ENCODE data around the gene ZBTB7C. TPM values are rescaled to one million over a fixed set of nuclear protein-coding genes. Genes with fewer than 3 reads are reported as not detected.

ZBTB7C gene
- total RNA-seq, 1 donor from 2014 or later: 7.4 TPM

DNA sequence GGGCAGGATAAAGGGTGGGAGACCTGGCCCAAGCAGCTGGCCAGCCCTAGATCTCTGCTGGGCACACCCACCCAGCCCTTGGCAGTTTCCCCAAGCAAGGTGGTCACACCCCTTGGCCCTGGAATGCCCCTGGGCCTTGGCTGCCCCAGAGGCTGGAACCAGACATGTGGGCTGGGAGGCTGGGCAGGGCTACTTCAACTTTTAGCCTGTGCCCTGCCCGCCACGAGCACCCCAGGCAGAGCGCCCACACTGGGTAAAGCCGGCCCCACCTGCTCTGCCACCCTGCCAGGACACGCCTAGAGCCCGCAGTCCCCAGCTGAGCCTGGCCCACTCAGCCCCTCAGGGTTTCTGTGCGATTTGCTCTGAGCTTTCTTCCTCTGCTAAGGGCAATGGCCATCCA is 359.0 kb downstream of the ZBTB7C start:
- peaks cover 9% of the 10 kb centered on the region for H3K4me1 Mint-ChIP-seq

DNA sequence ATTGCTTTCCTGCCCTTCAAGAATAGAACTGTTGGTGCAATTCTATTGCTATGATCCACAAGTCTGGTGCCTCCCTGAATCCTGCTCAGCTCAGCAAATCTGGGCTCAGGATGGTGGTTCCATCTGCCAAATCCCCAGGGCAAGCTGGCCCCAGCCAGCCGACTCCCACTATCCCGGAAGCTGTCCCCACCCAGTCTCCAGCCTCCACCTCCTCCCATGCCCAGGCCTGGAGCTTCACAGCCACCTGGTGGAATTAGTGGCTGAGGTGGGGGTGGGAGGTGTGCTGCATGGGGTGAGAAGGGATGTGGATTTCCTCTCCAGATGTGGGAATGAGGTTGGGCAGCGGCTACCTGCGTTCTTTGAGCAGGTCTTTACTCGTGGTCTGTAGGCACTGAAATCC is 359.4 kb downstream of the ZBTB7C start:
- Mint-ChIP-seq H3K9me3 (peaks cover 5% of the 10 kb centered on the region), H3K4me1 (peaks cover 9% of the 10 kb centered on the region), H3K27me3 (ENCODE audit: low read depth) (peaks cover 42% of the 10 kb centered on the region), H3K4me3 (no peak overlapping the region), H3K36me3 (no peaks in the 10 kb centered on the region), H3K27ac (no peak overlapping the region)
- TF ChIP-seq, protein P1, sequence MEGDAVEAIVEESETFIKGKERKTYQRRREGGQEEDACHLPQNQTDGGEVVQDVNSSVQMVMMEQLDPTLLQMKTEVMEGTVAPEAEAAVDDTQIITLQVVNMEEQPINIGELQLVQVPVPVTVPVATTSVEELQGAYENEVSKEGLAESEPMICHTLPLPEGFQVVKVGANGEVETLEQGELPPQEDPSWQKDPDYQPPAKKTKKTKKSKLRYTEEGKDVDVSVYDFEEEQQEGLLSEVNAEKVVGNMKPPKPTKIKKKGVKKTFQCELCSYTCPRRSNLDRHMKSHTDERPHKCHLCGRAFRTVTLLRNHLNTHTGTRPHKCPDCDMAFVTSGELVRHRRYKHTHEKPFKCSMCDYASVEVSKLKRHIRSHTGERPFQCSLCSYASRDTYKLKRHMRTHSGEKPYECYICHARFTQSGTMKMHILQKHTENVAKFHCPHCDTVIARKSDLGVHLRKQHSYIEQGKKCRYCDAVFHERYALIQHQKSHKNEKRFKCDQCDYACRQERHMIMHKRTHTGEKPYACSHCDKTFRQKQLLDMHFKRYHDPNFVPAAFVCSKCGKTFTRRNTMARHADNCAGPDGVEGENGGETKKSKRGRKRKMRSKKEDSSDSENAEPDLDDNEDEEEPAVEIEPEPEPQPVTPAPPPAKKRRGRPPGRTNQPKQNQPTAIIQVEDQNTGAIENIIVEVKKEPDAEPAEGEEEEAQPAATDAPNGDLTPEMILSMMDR (IDR thresholded peaks at IDR 0.05; ENCODE audit: unreplicated experiment): no peak
- DNase-seq (ENCODE audit: low spot score in 2 of 2, unreplicated experiment in 2 of 2): no peak

More for the DNA sequence above, 359.0 kb downstream of the ZBTB7C start:
- no peak overlapping the region for H3K4me3 Mint-ChIP-seq
- TF ChIP-seq, protein P1 (IDR thresholded peaks at IDR 0.05; ENCODE audit: unreplicated experiment): no peak
- no peak overlapping the region for H3K27ac Mint-ChIP-seq
- no peaks in the 10 kb centered on the region for H3K36me3 Mint-ChIP-seq
- peaks cover 5% of the 10 kb centered on the region for H3K9me3 Mint-ChIP-seq
- DNase-seq (ENCODE audit: low spot score in 2 of 2, unreplicated experiment in 2 of 2): no peak
- H3K27me3 Mint-ChIP-seq (ENCODE audit: low read depth): peaks cover 44% of the 10 kb centered on the region

DNA sequence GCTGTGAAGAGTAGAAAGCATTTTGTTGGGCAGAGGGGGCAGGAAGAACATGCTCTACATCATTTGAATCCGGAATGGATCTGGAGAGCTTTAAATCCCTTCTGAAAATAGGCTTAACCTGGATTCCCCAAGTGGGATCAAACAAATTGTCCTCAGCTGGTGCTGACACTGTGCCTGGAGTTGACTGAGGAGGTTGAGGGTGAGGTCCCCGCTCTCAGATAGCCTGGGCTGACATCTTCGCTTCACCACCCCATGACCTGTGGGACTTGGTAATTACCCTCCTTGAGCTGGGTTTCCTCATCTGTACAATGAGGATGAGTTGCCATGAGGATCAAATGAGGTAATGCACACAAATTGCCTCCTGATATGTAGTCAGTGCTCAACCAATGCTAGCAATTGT is 360.9 kb downstream of the ZBTB7C start:
- H3K4me1 Mint-ChIP-seq: no peaks in the 10 kb centered on the region
- H3K27ac Mint-ChIP-seq: no peak overlapping the region
- peaks cover 5% of the 10 kb centered on the region for H3K36me3 Mint-ChIP-seq
- TF ChIP-seq, protein P1 (IDR thresholded peaks at IDR 0.05; ENCODE audit: unreplicated experiment): no peak
- peaks cover 42% of the 10 kb centered on the region for H3K27me3 Mint-ChIP-seq (ENCODE audit: low read depth)
- no peak overlapping the region for H3K4me3 Mint-ChIP-seq
- H3K9me3 Mint-ChIP-seq: peaks cover 10% of the 10 kb centered on the region
- DNase-seq (ENCODE audit: low spot score in 2 of 2, unreplicated experiment in 2 of 2): no peak

DNA sequence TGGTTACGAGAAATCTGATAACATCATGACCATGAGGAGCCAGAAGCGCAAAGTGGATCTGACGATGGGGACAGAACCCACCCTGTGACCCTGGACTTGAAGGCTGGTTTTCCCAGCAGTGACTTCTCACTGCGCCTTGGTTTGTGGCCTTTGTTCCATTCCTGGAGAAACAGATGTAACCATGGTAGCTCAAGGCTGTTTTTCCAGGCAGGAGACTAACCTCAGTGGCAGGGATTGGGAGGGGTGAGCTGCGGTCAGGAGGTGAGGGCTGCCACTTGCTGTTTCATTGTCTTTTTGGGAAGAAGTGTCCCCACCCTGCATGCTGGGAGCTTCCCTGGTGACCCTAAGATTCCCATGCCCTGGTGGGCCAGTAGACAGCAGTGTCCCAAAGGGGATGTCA is 362.3 kb downstream of the ZBTB7C start:
- Mint-ChIP-seq H3K36me3 (peaks cover 6% of the 10 kb centered on the region), H3K4me1 (no peaks in the 10 kb centered on the region), H3K4me3 (no peak overlapping the region), H3K27ac (no peak overlapping the region), H3K9me3 (peaks cover 15% of the 10 kb centered on the region), H3K27me3 (ENCODE audit: low read depth) (peaks cover 42% of the 10 kb centered on the region)
- TF ChIP-seq, protein P1 (IDR thresholded peaks at IDR 0.05; ENCODE audit: unreplicated experiment): no peak
- DNase-seq (ENCODE audit: low spot score in 2 of 2, unreplicated experiment in 2 of 2): no peak

DNA sequence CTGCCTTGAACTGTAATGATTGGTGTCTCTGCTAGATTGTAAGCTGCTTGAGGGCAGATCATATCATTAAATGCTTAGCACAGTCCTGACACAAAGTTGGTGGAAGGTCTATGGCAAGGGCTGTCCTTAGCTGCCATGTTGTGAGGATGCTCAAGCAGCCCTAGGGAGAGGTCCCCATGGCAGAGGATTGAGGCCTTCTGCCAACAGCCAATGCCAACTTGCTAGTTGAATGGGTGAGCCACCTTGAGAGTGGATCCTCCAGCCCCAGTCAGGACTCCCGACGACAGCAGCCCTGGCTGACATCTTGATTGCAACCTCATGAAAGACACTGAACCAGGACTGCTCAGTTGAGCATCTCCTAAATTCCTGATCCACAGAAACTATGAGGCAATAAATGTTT is 363.4 kb downstream of the ZBTB7C start:
- no peaks in the 10 kb centered on the region for H3K4me1 Mint-ChIP-seq
- TF ChIP-seq, protein P1 (IDR thresholded peaks at IDR 0.05; ENCODE audit: unreplicated experiment): no peak
- H3K9me3 Mint-ChIP-seq: peaks cover 15% of the 10 kb centered on the region
- H3K27ac Mint-ChIP-seq: no peak overlapping the region
- H3K36me3 Mint-ChIP-seq: peaks cover 6% of the 10 kb centered on the region
- no peak for DNase-seq (ENCODE audit: low spot score in 2 of 2, unreplicated experiment in 2 of 2)
- no peak overlapping the region for H3K4me3 Mint-ChIP-seq
- peaks cover 42% of the 10 kb centered on the region for H3K27me3 Mint-ChIP-seq (ENCODE audit: low read depth)

DNA sequence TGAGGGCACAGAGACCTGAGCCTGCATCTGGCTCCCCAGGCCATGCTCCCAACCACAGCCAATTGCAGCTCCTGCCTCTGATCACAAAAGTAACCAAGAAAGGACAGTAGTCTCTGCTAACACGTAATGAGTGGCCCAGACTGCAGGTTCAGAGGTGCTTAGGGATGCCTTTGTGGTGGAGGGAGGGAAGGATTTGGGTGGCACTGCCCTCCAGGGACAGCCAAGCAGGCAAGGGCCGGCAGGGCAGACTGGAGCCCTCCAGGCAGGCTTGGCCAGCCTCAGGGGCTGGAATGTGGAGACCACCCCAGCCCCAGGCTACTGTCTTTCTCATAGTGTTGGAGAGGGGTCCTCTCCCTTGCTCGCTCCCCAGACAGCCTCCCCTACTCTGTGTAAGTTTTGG is 364.2 kb downstream of the ZBTB7C start:
- Mint-ChIP-seq H3K36me3 (peaks cover 6% of the 10 kb centered on the region), H3K27me3 (ENCODE audit: low read depth) (peaks cover 42% of the 10 kb centered on the region), H3K27ac (no peak overlapping the region), H3K4me1 (no peaks in the 10 kb centered on the region), H3K9me3 (peaks cover 15% of the 10 kb centered on the region), H3K4me3 (no peak overlapping the region)
- TF ChIP-seq, protein P1 (IDR thresholded peaks at IDR 0.05; ENCODE audit: unreplicated experiment): no peak
- DNase-seq (ENCODE audit: low spot score in 2 of 2, unreplicated experiment in 2 of 2): no peak

All from mesothelial cell of epicardium (in vitro differentiated cells).